Mononuclear cell (primary cell): ENCODE results near the gene SYTL3. TPM values are rescaled to one million over a fixed set of nuclear protein-coding genes. Genes with fewer than 3 reads are reported as not detected.
"Not testable (repeated sequence)": the region's sequence is repeated elsewhere in the genome, so short reads cannot be mapped to it uniquely, and the experiment has no call there.

Experiments used
- H3K27me3 ChIP-seq: 2 replicates; pipeline ENCODE4 v1.6.0; 2011; ENCODE audit warnings: low read length, control low read depth; ENCODE audit not compliant: insufficient read depth
- H3K4me1 ChIP-seq: 2 replicates; pipeline ENCODE4 v1.5.1; 2011; ENCODE audit warnings: mild to moderate bottlenecking, low read length, control low read depth; ENCODE audit not compliant: insufficient read depth
- H3K4me3 ChIP-seq: 2 replicates; pipeline ENCODE4 v1.5.1; 2011; ENCODE audit warnings: mild to moderate bottlenecking, low read length, moderate library complexity
- H3K9me3 ChIP-seq: 2 replicates; pipeline ENCODE4 v1.5.1; 2011; ENCODE audit warnings: low read depth, mild to moderate bottlenecking, control low read depth, low read length
- total RNA-seq: library from RNA; depleted of rRNA; stranded (reverse); fragments of >200 nt; gene quantifications from one replicate; pipeline ENCODE4 v1.2.3, GENCODE V29; 2012

The SYTL3 gene
- total RNA-seq, 1 donor: 35.7 TPM

GRCh38 chr6:158662954-158663624, 13.2 kb downstream of the SYTL3 start:
- no peaks in the 10 kb centered on the region for H3K27me3 ChIP-seq

GRCh38 chr6:158663625-158664165, 13.8 kb downstream of the SYTL3 start:
- no peaks in the 10 kb centered on the region for H3K27me3 ChIP-seq
- H3K9me3 ChIP-seq: no peaks in the 10 kb centered on the region
- H3K4me1 ChIP-seq: peaks cover 83% of the 10 kb centered on the region
- H3K4me3 ChIP-seq: peak overlapping the region; percentile 29

More at GRCh38 chr6:158662954-158663624, 13.2 kb downstream of the SYTL3 start:
- Histone ChIP-seq H3K4me1 (peaks cover 77% of the 10 kb centered on the region), H3K4me3 (peak overlapping the region; percentile 29), H3K9me3 (no peaks in the 10 kb centered on the region)

GRCh38 chr6:158665332-158665731, 15.5 kb downstream of the SYTL3 start:
- Histone ChIP-seq H3K4me3 (no peak overlapping the region), H3K4me1 (peaks cover 87% of the 10 kb centered on the region), H3K9me3 (no peaks in the 10 kb centered on the region), H3K27me3 (no peaks in the 10 kb centered on the region)

DNA sequence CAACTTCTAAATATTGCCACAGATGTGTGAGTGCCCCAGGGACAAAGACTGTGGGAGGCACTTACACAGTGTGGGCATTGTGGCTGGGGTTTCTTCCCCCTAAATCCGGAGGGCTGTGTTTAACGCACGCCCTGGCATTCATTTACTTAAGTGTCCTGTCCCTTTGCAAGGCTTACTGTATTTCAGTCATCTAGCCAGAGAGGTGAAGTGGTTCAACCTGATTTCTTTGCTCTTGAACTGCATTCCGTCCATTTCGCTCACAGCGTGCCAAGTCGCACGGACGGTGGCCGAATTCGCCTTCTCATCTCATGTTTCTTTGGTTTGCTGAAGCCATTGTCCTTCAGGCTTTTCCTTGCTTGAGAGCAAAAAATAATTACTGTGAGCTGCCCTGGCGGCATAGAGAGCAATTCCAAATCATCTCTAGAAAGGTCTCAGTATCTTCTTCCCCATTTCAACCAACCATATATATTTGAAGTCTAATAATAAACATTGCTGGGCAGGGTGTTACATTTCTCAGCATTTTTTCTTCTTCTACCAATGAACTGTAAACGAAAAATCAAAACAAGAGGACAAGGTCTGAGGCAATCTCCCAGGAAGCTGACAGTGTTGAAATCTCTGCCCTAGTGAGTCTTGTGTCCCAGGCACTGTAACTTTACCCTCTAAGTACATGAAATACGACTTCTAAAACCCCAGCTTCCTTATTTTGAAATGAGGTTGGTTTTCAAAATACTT, 16.9 kb downstream of the SYTL3 start:
- peaks cover 74% of the 10 kb centered on the region for H3K4me1 ChIP-seq
- H3K4me3 ChIP-seq: no peak overlapping the region
- H3K27me3 ChIP-seq: no peaks in the 10 kb centered on the region
- no peaks in the 10 kb centered on the region for H3K9me3 ChIP-seq

GRCh38 chr6:158667360-158667981, 17.6 kb downstream of the SYTL3 start:
- Histone ChIP-seq H3K9me3 (no peaks in the 10 kb centered on the region), H3K27me3 (no peaks in the 10 kb centered on the region), H3K4me3 (no peak overlapping the region), H3K4me1 (peaks cover 71% of the 10 kb centered on the region)

GRCh38 chr6:158668707-158669103, 18.9 kb downstream of the SYTL3 start:
- Histone ChIP-seq H3K4me3 (no peak overlapping the region), H3K4me1 (peaks cover 59% of the 10 kb centered on the region), H3K9me3 (no peaks in the 10 kb centered on the region), H3K27me3 (no peaks in the 10 kb centered on the region)

GRCh38 chr6:158669145-158670035, 19.5 kb downstream of the SYTL3 start:
- Histone ChIP-seq H3K27me3 (no peaks in the 10 kb centered on the region), H3K9me3 (no peaks in the 10 kb centered on the region), H3K4me1 (peaks cover 52% of the 10 kb centered on the region), H3K4me3 (no peak overlapping the region)

- peaks cover 26% of the 10 kb centered on the region for H3K4me1 ChIP-seq
- H3K27me3 ChIP-seq, H3K9me3 ChIP-seq, H3K4me3 ChIP-seq: not testable (repeated sequence)
These were observed 22.3 kb downstream of the SYTL3 start for GRCh38 chr6:158672119-158672518.

GRCh38 chr6:158672726-158673125, 22.9 kb downstream of the SYTL3 start:
- H3K27me3 ChIP-seq: no peaks in the 10 kb centered on the region
- H3K4me1 ChIP-seq: peaks cover 20% of the 10 kb centered on the region
- H3K9me3 ChIP-seq: no peaks in the 10 kb centered on the region
- no peak overlapping the region for H3K4me3 ChIP-seq

DNA sequence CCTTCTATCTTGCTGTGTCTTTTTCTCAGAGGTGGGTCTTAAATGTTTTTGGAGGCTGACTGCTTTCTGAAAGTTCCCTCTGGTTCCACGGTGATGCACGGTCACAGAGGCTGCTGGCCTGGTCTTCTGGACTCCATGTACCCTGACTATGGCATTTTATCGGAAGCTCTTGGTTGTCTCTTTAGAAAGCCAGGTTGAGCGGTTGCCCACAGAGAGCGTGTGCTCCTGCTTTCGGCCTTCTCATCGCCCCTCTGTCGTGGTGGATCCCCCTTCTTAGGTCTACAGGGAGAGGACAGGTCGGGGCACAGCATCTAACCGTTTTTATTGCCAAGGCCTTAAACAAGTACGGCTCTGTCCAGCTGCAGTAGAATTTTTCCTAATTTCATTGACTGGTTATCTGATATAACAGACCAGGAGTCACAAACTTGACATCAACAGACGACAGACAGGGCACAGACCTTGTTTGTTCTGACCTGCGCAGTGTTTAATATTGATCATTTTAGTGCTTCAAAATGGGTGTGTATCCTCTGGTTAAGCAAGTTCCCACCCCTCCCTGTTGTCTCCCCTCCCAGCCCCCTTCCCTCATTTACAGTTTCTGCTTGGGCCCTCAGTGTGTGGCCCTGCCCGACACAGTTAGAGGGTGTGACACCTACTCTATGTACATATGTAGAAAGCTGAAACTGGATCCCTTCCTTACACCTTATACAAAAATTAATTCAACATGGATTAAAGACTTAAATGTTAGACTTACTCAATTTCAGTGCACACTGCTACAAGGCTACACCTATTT, 24.7 kb downstream of the SYTL3 start:
- Histone ChIP-seq H3K4me1 (peaks cover 2% of the 10 kb centered on the region), H3K27me3 (no peaks in the 10 kb centered on the region), H3K9me3 (no peaks in the 10 kb centered on the region), H3K4me3 (no peak overlapping the region)

DNA sequence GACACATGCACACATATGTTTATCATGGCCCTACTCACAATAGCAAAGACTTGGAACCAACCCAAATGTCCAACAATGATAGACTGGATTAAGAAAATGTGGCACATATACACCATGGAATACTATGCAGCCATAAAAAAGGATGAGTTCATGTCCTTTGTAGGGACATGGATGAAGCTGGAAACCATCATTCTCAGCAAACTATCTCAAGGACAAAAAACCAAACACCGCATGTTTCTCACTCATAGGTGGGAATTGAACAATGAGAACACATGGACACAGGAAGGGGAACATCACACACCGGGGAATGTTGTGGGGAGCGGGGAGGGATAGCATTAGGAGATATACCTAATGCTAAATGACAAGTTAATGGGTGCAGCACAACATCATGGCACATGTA, 27.2 kb downstream of the SYTL3 start:
- H3K4me1 ChIP-seq, H3K4me3 ChIP-seq, H3K9me3 ChIP-seq, H3K27me3 ChIP-seq: not testable (repeated sequence)

GRCh38 chr6:158677906-158678578, 28.2 kb downstream of the SYTL3 start:
- Histone ChIP-seq H3K9me3 (no peaks in the 10 kb centered on the region), H3K4me1 (no peaks in the 10 kb centered on the region), H3K27me3 (no peaks in the 10 kb centered on the region), H3K4me3 (no peak overlapping the region)

- Histone ChIP-seq H3K9me3 (no peaks in the 10 kb centered on the region), H3K4me1 (peaks cover 12% of the 10 kb centered on the region), H3K27me3 (no peaks in the 10 kb centered on the region), H3K4me3 (no peak overlapping the region)
These were observed 30.2 kb downstream of the SYTL3 start for GRCh38 chr6:158680015-158680414.
